GM15510 (cell line): ENCODE data around the gene PLEKHG4B.

Source experiments
- POLR2A ChIP-seq: IDR thresholded peaks from 3 replicates; pipeline ENCODE4 v1.6.1; 2011; ENCODE audit warnings: borderline replicate concordance; ENCODE audit not compliant: insufficient read length; ENCODE audit errors: extremely low read depth

Gene PLEKHG4B

DNA sequence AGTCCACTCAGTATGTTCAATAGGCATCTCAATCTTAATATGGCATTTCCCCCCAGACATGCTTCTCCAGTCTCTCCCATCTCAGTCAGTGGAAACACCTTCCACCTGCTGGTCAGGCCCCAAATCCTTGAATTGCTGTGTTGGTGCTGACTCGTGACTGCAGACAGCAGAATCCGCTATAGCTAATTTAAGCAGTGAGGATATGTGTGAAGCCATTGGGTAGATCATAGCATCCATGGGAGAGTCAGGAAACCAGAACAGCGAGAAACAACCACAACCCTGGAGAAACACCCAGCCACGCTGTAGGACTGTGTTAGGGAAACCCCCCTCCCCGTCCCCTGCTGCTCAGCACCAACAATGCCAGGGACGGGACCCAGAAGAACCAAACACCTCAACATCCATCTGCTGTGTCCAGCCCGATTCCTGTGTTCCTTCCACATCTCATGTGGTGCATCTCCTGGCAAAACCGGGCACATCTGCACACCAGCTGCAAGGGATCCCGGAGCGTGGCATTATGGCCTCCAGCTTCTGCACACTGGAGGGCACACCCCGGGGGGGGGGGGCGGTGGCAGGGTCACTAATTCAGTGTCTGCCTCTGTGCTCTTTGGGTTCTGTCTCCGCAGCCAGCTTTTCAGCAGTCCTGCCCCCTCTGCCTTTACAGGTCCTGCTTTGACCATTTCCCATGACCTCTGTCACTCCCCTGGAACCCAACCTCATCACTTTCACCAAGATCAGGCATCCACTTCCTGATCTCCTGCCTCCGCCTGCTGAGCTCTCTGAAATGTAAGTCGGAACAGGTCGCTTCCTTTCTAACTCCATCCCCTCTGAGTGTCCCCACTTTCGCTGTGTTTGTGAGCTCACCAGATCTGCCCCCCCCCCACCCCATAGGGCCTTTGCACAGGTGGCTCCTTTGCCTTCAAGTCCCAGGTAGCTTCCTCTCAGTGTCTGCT lies 2.4 kb upstream of the PLEKHG4B start:
- TF ChIP-seq POLR2A: no peak

DNA sequence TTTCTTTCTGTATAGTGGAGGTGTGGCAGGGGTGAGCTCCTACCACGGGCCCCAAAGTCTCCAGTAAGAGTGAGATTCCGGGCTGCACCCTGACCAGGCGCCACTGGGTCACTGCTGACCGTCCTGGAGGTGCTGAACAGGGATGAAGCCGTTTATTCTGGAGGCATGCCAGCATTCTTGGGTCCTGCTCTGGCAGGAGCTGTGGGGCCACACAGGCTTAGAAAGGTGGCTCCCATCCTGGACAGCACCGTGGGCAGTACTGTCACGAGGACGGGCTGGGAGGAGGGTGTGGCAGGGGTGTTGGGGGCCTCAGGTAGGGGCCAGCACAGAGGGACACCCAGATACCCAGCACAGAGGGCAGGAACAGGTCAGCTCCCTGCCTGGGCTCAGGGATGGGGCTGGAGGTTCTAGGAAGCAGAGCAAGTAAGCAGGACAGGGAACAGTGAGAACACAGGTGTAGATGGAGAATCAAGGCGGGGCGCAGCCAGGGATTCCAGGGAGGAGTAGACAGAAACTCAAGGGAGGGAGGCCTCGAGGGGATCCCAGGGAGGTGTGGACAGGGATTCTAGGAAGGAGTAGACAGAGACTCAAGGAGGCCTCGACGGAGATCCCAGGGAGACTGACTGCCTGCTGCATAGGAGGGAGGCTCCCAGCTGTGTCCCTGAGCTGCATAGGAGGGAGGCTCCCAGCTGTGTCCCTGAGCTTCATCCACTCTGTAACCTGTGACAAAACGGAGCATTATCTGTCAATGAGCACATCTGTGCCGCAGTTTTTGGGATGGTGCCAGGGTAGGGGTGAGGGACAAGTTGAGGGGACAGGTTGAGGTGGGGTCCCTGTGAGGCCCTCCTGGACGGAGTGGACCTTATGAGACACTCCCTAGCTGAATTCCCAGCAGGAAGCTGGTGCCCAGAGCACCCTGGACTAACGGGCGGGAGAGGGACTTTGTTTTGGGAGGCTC lies 1.1 kb upstream of the PLEKHG4B start:
- TF ChIP-seq POLR2A: no peak

DNA sequence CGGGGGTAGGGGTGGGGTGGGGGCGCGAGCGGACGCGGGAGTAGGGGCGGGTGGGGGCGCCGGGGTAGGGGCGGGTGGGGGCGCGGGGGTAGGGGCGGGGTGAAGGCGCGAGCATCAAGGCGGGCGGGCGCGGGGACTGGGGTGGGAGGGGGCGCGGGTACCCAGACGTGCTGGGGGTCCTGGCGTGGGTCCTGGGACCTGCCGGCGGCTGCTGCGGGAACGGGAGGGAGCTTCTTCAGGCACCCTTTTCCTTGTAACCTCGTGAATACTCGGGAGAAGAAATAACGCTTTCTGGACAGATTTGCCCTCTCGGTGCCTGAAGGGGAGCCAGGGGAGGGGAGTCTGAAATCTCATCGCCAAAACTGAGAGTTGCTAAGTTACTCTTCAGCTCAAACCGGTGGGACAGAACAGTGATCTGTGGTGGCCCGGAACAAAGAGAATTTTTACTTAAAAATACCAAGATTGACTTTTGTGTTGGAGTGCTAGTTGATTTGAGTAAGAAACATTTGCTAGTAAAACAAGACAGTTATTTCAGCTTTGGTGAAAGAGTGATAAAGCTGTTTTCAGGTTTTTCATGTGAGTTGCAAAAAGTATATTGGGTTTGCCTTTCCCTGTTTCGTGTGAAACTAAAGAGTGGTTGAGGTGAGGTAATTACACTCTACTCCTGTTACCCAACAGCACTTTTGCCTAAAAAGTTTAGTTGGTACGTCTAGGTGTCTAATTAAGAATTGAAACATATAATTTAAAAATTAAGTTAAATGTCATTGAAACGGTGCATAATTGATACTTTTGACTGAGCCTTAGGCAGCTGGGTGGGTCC lies 643 bp downstream of the PLEKHG4B start:
- no peak for TF ChIP-seq POLR2A

DNA sequence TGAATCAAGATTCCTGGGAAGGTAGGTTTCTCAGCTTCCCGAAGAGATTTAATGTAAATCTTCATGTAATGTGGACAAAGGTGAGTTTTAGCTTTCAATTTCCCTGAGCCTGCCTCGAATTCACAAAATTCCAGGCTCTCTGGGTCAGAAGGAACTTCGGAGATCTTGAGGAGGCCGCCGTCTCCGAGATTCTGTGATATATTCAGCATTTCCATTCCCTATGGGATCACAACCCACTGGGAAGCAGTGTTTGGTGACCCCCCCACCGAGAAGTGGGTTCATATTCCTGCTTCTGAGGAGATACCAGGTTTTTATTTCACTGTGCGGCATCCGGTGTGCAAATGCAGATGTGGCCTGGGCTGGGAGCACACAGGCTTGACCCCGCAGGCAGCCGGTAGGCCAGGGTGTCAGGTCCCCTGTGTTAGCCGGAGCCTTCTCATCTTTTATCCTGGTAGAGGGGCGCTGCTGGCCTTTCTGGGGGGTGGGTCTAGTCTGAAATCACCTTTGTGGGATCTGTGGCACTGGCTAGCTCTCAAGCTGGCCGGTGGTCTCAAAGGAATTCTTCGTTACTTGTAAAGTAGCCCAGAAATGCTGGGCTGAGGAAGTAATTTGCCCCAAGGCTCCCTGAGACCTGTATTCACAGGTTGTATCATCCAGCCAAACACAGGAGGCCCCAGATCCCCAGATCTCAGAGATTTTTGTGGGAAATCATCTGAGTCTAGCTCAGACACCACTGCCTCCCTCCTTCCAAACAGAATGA lies 1.4 kb downstream of the PLEKHG4B start:
- TF ChIP-seq POLR2A: no peak

DNA sequence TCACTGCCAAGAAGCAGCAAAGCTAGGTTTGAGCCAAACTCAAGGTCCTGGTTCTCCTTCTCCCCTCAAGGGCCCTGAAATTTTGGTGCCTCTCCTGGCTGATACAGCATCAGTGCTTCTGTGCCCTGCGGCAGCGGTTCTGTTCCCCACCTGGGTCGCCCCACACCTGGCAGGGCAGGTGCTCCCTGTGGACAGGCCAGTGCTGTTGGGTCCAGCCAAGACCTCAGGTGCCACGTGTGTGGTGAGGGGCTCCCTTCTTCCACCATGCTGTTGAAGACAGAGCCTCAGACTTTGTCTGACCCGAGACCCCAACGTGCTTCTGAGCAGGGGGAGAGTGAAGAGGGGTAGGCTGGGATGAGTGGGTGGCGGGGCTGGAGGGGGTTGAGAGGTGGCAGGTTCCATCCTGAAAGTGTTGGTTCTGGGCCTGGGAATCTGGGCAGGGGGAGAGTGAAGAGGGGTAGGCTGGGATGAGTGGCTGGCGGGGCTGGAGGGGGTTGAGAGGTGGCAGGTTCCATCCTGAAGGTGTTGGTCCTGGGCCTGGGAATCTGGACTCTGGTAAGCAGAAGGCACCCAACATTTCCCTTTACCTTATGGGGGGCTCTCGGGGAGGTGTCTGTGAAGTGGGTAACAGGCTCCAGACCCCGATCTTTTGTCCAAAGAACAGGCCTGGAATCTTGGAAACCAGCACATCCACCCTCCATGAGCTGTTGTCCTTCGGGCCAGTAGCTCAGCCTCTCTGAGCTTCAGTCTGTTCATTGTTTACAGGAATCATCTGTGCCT lies 2.3 kb downstream of the PLEKHG4B start:
- TF ChIP-seq POLR2A: no peak

DNA sequence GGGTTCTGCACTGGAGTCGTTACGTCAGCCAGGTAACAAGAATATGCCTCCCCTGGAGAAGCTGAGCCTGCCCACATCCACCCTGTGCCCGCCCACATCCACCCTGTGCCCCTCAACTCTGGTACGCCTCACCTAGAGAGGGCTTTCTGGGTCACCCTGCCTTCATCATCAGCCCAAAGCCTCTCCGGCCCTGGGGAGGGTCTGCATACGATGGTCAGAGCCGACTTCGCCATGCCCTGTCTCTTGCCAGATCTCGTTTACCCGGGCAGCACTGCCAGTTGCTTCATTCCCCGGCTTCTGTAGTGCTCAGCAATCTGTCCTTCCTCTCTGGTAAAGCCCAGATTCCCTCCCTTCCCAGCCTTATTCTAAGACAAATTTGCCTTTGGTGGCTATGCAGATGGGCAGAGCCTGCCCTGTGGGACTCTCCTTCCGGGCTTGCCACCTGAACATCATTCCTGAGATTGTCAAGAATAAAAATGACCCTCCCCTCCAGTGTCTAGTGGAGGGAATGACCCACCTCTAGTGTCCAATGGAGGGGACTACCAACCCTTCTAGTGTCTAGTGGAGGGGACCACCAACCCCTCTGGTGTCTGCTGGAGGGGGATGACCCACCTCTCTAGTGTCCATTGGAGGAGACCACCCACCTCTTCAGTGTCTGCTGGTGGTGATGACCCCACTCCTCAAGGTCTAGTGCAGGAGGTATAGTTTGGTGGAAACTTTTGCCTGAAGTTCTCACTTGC lies 3.4 kb downstream of the PLEKHG4B start:
- TF ChIP-seq POLR2A: no peak

DNA sequence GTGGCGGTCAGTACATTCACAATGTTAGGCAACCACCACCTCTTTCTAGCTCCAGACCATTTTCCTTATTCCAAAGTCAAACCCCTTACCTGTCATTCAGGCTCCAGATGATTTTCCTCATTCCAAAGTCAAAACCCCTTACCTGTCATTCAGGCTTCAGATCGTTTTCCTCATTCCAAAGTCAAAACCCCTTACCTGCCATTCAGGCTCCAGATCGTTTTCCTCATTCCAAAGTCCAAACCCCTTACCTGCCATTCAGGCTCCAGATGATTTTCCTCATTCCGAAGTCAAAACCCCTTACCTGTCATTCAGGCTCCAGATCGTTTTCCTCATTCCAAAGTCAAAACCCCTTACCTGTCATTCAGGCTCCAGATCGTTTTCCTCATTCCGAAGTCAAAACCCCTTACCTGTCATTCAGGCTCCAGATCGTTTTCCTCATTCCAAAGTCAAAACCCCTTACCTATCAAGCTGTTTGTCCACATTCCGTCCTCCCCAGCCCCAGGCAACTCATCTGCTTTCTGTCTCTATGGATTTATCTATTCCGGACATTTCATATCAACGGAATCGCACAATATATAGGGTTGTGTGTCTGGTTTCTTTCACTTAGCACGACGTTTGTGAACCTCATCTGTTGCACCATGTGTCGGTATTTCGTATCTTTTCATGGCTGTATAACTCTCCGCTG lies 5.2 kb downstream of the PLEKHG4B start:
- no peak for TF ChIP-seq POLR2A

DNA sequence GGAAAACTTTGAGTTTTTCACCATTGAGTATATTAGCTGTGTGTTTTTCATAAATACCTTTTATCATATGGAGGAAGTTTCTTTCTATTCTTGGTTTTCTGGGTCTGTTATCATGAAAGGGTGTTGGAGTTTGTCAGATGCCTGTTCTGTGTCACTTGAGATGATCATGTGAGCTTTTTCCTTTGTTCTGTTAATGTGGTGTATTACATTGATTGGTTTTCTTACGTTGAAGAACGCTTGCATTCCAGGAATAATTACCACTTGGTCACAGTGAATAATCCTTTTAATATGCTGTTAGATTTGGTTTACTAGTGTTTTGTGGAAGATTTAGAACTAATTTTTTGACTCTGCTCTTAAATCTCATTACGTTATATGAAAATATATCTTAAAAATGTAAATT lies 7.8 kb downstream of the PLEKHG4B start:
- TF ChIP-seq POLR2A: no peak

DNA sequence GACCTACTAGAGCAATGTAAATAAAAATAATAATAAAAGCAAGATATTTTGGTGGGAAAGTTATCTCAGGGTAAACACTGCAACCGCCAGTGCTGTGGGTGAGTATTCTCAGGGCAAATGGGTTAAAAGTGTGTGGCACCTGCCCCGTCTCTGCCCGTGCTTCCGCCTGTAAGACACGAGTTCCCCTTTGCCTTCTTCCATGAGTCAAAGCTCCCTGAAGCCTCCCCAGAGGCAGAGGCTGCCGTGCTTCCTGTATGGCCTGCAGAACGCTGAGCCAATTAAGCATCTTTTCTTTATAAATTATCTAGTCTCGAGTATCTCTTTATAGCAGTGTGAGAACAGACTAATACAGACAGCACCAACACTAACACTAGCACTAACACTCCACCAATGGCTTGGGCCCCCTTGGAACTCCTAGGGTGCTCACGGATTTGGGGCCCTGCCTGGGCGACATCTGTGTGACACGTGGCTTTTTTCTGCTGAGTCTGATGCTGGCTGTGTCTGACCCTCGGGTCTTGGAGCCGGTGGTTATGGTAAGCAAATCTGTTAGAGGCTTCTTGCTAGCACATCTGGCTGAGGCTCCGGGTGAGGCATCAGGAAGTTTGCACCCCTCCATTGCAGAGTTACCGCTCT lies 10.6 kb downstream of the PLEKHG4B start:
- TF ChIP-seq POLR2A: no peak

DNA sequence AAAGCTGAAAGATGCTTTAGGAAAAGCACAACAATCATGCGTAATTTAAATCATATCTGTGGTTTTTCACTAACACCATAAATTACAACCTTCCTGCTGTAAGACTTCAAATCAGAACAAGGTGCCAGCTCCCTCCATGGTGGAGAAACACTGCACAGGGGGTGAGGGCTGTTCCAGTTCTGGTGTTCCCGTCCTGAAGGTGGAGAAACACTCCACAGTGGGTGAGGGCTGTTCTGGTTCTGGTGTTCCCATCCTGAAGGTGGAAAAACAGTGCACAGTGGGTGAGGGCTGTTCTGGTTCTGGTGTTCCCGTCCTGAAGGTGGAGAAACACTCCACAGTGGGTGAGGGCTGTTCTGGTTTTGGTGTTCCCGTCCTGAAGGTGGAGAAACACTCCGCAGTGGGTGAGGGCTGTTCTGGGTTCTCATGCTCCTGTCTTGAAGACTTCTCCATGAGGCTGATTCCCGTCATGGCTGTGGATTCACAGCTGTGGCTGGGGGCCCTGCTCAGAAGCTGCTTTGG lies 12.9 kb downstream of the PLEKHG4B start:
- no peak for TF ChIP-seq POLR2A

DNA sequence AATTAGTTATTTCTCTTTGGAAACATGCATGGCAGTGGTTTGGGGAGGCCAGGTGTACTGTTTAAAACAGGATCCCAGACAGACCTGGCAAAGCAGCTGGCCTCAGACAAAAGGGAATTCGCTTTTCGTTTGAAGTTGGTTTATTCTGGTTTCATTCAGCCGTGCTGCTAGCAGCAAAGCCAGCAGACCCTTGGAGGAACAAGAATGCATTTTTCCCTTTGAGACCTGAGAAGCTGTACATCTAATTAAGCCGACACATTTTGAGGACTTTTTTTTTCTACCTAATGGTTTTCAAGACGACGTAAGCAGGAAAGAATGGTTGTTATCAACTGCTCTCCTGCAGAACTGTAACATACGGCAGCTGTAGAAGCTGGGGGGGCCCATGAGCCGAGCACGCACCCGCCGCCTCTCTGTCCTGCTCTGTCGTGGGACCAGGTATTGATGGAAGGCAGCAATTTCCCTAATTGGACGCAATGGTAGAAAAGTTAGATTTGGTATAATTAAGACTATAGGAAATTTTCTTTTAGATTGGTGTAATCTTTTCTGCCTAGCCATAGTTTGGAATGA lies 13.6 kb downstream of the PLEKHG4B start:
- TF ChIP-seq POLR2A: no peak
